KMS-11 (cell line): ENCODE results near the gene INO80B.

Source experiments
- H2AFZ ChIP-seq: fragments of 200-600 bp; sonication (generic); 2 replicates; pipeline ENCODE4 v1.6.1; 2016; ENCODE audit warnings: antibody characterized with exemption, mixed run types, low read depth
- H3K27ac ChIP-seq: fragments of 200-600 bp; sonication (generic); 2 replicates; pipeline ENCODE4 v1.6.1; 2016; ENCODE audit warnings: mild to moderate bottlenecking, mixed run types
- H3K27me3 ChIP-seq: fragments of 200-600 bp; sonication (generic); 2 replicates; pipeline ENCODE4 v1.6.1; 2017; ENCODE audit warnings: mild to moderate bottlenecking, low read depth, mixed run types, moderate library complexity; ENCODE audit not compliant: insufficient read depth
- H3K36me3 ChIP-seq: fragments of 200-600 bp; sonication (generic); 2 replicates; pipeline ENCODE4 v1.6.1; 2017; ENCODE audit warnings: mild to moderate bottlenecking, mixed run types; ENCODE audit not compliant: insufficient read depth
- H3K4me1 ChIP-seq: fragments of 200-600 bp; sonication (generic); 2 replicates; pipeline ENCODE4 v1.6.1; 2016; ENCODE audit warnings: mild to moderate bottlenecking, low read depth, mixed run types; ENCODE audit not compliant: poor library complexity, severe bottlenecking
- H3K4me2 ChIP-seq: fragments of 200-600 bp; sonication (generic); 2 replicates; pipeline ENCODE4 v1.7.0; 2016; ENCODE audit warnings: mild to moderate bottlenecking, mixed run types
- H3K4me3 ChIP-seq: fragments of 200-600 bp; sonication (generic); IDR thresholded peaks from 2 replicates; pipeline ENCODE4 v1.6.1; 2017; ENCODE audit warnings: low read depth, low read length, mixed read lengths; ENCODE audit not compliant: insufficient read depth
- H3K79me2 ChIP-seq: fragments of 200-600 bp; sonication (generic); 2 replicates; pipeline ENCODE4 v1.6.1; 2016; ENCODE audit warnings: low read depth, mixed run types; ENCODE audit not compliant: insufficient read depth
- H3K9ac ChIP-seq: fragments of 200-600 bp; sonication (generic); 2 replicates; pipeline ENCODE4 v1.6.1; 2016; ENCODE audit warnings: mild to moderate bottlenecking, mixed run types
- H4K20me1 ChIP-seq: fragments of 200-600 bp; sonication (generic); 2 replicates; pipeline ENCODE4 v1.6.1; 2016; ENCODE audit warnings: mild to moderate bottlenecking, mixed run types; ENCODE audit not compliant: insufficient read depth
- TF ChIP-seq, protein P1 (sequence below): fragments of 200-600 bp; sonication (generic); conservative IDR thresholded peaks from 2 replicates; pipeline ENCODE4 v1.6.1; 2017; ENCODE audit warnings: low read depth, mild to moderate bottlenecking, antibody characterized with exemption, low read length, moderate library complexity, mixed read lengths

Gene INO80B

DNA sequence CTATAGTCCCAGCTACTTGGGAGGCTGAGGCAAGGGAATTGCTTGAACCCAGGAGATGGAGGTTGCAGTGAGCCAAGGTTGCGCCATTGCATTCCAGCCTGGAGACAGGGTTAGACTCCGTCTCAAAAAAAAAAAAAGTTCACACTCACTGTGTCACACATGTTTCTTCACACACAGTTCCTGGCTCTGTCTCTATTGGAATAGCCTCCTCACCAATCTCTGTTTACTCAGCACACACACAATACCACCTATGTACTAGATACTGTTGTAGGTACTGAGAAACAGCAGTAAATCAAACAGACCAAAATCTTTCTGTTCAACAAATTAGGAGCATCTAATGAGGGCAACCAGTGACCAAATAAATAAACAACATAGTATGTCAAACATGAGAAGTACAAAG is 31.3 kb downstream of the INO80B start:
- H3K4me1 ChIP-seq: peaks cover 6% of the 10 kb centered on the region
- no peak overlapping the region for H3K4me2 ChIP-seq
- H3K36me3 ChIP-seq: no peaks in the 10 kb centered on the region
- H2AFZ ChIP-seq: no peak overlapping the region
- no peak overlapping the region for H3K9ac ChIP-seq
- H4K20me1 ChIP-seq: no peaks in the 10 kb centered on the region
- TF ChIP-seq, protein P1, sequence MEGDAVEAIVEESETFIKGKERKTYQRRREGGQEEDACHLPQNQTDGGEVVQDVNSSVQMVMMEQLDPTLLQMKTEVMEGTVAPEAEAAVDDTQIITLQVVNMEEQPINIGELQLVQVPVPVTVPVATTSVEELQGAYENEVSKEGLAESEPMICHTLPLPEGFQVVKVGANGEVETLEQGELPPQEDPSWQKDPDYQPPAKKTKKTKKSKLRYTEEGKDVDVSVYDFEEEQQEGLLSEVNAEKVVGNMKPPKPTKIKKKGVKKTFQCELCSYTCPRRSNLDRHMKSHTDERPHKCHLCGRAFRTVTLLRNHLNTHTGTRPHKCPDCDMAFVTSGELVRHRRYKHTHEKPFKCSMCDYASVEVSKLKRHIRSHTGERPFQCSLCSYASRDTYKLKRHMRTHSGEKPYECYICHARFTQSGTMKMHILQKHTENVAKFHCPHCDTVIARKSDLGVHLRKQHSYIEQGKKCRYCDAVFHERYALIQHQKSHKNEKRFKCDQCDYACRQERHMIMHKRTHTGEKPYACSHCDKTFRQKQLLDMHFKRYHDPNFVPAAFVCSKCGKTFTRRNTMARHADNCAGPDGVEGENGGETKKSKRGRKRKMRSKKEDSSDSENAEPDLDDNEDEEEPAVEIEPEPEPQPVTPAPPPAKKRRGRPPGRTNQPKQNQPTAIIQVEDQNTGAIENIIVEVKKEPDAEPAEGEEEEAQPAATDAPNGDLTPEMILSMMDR: no peak
- H3K79me2 ChIP-seq: peaks cover 11% of the 10 kb centered on the region
- no peaks in the 10 kb centered on the region for H3K27me3 ChIP-seq
- H3K27ac ChIP-seq: no peak overlapping the region
- H3K4me3 ChIP-seq: no peak overlapping the region

DNA sequence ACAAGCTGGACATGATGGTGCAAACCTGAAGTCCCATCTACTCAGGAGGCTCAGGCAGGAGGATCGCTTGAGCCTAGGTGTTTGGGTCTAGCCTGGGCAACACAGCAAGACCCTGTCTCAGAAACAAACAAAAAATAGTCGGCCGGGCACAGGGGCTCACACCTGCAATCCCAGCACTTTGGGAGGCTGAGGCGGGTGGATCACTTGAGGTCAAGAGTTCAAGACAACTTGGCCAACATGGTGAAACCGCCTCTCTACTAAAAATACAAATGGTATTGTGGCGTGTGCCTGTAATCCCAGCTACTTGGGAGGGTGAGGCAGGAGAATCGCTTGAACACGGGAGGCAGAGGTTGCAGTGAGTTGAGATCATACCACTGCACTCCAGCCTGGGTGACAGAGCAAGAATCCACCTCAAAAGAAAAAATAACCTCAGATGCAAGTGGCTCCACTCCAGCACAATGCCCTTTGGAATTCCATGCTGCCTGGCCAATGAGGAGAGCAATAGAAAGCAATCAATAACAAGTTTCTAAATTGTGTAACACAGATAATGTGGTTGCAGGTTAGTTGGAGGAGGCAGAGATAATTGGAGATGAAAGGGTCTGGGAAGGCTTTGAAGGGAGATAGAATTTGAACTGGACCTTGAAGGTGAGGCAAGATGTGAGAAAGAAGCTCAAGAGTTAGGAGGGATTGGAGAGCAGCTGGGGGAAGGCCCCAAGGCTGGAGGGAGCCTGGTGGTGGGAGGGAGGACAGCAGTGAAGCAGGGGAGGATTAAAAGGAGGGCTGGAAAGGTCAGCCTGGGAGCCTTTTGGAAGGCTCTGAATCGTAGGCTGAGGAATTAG is 34.0 kb downstream of the INO80B start:
- no peak overlapping the region for H3K9ac ChIP-seq
- TF ChIP-seq, protein P1: no peak
- no peaks in the 10 kb centered on the region for H3K36me3 ChIP-seq
- H3K4me3 ChIP-seq: no peak overlapping the region
- H2AFZ ChIP-seq: no peak overlapping the region
- no peak overlapping the region for H3K4me2 ChIP-seq
- no peaks in the 10 kb centered on the region for H3K27me3 ChIP-seq
- H3K27ac ChIP-seq: no peak overlapping the region
- no peaks in the 10 kb centered on the region; the same call in 1 of the 2 replicates for H3K79me2 ChIP-seq
- no peaks in the 10 kb centered on the region for H3K4me1 ChIP-seq
- no peaks in the 10 kb centered on the region for H4K20me1 ChIP-seq

DNA sequence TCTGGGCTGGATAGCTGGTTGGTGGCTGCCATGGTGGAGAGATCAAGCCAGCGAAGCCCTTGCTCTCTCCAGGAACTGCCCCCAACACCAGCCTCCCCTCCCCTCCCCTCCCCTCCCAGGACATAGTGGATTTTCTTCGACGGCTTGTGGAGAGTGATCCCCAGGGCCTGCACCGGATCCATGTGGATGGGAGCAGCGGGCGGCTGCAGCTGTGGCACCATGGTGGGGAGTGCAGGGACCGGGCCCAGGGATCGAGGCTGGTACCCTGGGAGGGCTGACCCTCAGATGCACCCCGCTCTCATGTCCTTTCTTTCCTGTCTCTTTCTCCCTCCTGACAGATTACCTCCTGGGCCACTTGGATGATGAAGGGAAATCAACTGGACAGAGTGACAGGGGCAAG is 35.0 kb downstream of the INO80B start:
- H3K36me3 ChIP-seq: no peaks in the 10 kb centered on the region
- H3K9ac ChIP-seq: no peak overlapping the region
- no peaks in the 10 kb centered on the region; the same call in 1 of the 2 replicates for H3K79me2 ChIP-seq
- H3K27ac ChIP-seq: no peak overlapping the region
- H3K4me1 ChIP-seq: no peaks in the 10 kb centered on the region
- no peaks in the 10 kb centered on the region for H3K27me3 ChIP-seq
- no peak overlapping the region for H3K4me3 ChIP-seq
- no peaks in the 10 kb centered on the region for H4K20me1 ChIP-seq
- H3K4me2 ChIP-seq: no peak overlapping the region
- H2AFZ ChIP-seq: no peak overlapping the region
- TF ChIP-seq, protein P1: no peak

DNA sequence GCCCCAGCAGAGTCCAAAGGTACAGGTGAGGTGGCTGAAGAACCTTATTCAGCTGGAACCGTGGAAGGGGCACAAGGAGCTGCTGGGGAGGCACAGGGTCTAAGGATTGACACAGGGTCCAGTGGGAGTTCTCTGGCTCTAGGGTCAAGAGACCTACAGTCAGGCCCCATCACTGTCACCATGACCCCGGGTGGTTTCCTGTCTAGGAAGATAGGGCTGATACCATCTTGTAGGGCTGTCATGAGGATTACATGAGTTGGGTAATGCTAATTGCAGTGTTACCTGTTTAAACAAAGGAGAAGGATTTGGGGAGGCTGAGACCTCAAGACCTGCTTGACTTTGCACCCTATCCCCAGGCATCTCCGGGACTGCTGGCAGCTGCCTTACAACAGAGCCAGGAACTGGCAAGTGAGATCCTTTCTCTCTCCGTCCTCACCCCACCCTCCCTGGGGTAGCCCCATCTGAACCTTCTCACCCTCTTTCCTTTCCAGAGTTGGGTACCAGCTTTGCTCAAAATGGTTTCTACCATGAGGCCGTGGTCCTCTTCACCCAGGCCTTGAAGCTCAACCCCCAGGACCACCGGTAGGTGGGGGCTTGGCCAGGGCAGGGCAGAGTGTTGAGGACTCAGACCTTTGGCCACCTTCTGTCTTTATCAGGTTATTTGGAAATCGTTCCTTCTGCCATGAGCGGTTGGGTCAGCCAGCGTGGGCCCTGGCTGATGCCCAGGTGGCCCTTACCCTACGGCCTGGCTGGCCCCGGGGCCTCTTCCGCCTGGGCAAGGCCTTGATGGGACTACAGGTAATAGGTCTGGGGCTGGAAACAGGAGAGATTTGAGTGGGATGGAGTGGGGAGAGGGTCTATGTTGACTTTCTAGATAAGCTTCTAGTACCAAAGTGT is 37.0 kb downstream of the INO80B start:
- TF ChIP-seq, protein P1: no peak
- no peak overlapping the region for H3K27ac ChIP-seq

More for the DNA sequence above, 37.0 kb downstream of the INO80B start:
- Histone ChIP-seq H3K27me3 (no peaks in the 10 kb centered on the region), H4K20me1 (no peaks in the 10 kb centered on the region), H3K4me1 (no peaks in the 10 kb centered on the region), H3K79me2 (no peaks in the 10 kb centered on the region), H2AFZ (no peak overlapping the region), H3K9ac (no peak overlapping the region), H3K4me2 (no peak overlapping the region), H3K4me3 (no peak overlapping the region), H3K36me3 (no peaks in the 10 kb centered on the region)
